ENCODE data around the gene CPA4.

The CPA4 gene

DNA sequence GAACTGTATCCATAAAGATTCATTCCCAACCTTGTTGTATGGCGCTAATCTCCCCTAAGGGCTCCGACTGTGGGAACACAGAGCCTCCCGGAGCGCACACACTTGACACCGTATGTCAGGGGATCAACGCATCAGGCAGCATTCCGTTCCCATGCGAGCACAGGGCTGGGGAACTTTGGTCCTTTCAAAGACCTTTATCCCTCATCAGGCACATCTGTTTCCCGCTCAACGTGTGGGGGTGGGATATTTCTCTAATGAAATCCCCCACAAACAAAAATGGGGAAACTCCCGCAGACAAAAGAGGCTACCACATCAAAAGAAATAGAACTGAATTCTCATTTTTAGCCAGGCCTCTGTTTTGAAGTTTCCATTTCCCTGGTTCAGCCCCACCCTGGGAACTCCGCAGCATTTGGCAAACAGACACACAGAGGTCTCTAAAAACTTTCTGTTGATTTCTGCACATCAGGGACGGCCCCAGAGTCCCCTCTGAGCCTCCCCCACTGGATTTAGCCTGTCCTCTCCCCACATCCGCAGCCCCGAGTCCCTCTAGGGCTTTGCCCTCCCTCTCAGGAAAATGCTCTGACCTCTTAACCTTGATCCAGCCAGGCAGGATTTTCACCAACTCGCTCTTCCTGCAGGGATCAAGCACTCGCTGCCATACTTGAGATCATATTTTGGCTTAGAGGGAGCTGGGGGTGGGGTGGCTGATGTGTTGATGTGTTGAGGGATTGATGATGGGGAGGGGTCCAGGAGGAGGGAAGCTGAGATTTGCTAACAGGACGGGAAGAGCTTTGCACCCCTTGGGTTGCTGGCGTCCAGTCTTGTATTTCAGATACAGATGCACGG is 58.2 kb downstream of the CPA4 start:
- no peak for TF ChIP-seq POLR2A (IDR thresholded peaks at IDR 0.05; ENCODE audit: low read depth, low read length)
- TF ChIP-seq POLR2AphosphoS5 (IDR thresholded peaks at IDR 0.05; ENCODE audit: low read depth, low read length), result no peak; the same call in 1 of the 2 replicates
- no peak for TF ChIP-seq TAF1 (IDR thresholded peaks at IDR 0.05; ENCODE audit: borderline replicate concordance, low read depth, low read length)
- FAIRE-seq (peak; percentile 46), DNase-seq (ENCODE audit: insufficient read length) (peak; percentile 54)

DNA sequence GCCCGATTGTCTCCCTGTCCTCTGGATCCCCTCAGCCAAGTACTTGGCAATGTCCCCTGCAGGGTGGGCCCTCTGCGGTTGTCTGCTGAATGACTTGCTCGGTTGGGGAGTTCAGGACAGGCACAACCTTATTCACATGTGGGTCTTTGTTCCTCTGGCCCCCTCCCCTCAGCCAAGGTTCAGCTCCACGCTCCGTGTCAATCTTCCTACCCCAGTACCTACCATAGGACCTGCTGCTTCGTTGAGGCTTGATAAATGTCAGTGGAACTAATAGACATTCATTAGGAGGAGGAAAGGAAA is 58.8 kb downstream of the CPA4 start:
- FAIRE-seq (peak; percentile 44), DNase-seq (ENCODE audit: insufficient read length) (no peak)
- TF ChIP-seq TAF1 (IDR thresholded peaks at IDR 0.05; ENCODE audit: borderline replicate concordance, low read depth, low read length) (no peak), POLR2AphosphoS5 (IDR thresholded peaks at IDR 0.05; ENCODE audit: low read depth, low read length) (no peak), POLR2A (IDR thresholded peaks at IDR 0.05; ENCODE audit: low read depth, low read length) (no peak)

DNA sequence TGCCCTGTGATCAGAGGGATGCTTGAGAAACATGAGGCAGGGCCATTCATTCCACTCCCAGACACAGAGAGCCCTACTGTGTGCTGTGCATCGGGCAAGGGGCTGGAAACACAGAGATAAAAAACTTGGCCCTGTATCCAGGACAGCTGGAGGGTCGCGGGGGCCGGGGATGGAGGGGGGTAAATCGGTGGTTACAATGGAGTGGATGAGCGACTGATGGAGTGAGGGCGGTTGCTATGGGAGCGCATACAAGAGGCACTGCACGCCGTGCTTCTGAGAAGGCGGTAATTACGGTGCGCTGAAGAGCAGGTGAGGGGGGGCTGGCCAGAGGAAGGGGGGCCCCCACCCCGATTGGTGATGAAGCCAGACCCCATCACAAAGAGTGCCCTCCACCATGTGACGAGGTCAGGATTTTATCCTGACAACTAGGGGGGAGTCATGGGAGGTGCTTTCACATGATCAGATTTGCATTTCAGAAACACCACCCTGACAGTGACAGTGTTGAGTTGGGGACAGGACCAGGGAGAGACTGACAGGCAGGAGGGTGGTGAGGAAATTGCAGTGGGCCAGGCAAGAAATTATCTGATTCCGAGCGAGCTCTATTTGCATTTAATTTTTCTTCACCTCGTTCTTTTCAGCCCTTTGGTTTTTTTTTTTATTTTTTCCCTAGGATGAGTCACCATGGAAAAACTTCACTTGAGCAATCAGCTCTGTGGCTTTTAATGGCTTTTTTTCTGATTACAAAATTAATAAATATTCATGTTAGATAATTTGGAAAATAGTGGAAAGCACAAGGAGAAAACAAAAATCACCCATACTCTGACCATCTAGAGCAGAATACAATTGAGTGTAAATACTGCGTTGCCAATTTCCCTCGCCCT is 59.5 kb downstream of the CPA4 start:
- no peak for DNase-seq (ENCODE audit: insufficient read length)
- TF ChIP-seq TAF1 (IDR thresholded peaks at IDR 0.05; ENCODE audit: borderline replicate concordance, low read depth, low read length) (no peak), POLR2AphosphoS5 (IDR thresholded peaks at IDR 0.05; ENCODE audit: low read depth, low read length) (no peak), POLR2A (IDR thresholded peaks at IDR 0.05; ENCODE audit: low read depth, low read length) (no peak)
- no peak for FAIRE-seq

DNA sequence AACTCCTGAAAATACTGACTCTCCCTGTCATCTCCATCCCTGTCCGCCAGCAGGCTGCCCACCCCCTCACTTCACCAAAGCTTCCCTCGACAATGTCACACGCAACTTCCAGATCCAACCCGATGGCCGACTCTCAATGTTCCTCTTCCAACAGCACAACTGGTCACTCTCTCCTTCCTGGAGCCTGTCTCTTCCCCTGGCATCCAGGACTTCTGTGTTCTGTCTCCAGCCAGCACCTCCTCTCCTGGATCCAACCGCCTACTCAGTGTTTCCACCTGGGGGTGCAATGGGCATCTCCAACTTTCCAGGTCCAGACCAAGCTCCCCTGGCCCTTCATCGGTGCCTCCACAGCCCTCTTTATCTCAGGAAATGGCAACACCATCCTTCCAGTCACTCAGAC is 60.2 kb downstream of the CPA4 start:
- no peak for TF ChIP-seq POLR2AphosphoS5 (IDR thresholded peaks at IDR 0.05; ENCODE audit: low read depth, low read length)
- TF ChIP-seq POLR2A (IDR thresholded peaks at IDR 0.05; ENCODE audit: low read depth, low read length), result no peak
- no peak for TF ChIP-seq TAF1 (IDR thresholded peaks at IDR 0.05; ENCODE audit: borderline replicate concordance, low read depth, low read length)
- DNase-seq (ENCODE audit: insufficient read length) (no peak), FAIRE-seq (no peak)

DNA sequence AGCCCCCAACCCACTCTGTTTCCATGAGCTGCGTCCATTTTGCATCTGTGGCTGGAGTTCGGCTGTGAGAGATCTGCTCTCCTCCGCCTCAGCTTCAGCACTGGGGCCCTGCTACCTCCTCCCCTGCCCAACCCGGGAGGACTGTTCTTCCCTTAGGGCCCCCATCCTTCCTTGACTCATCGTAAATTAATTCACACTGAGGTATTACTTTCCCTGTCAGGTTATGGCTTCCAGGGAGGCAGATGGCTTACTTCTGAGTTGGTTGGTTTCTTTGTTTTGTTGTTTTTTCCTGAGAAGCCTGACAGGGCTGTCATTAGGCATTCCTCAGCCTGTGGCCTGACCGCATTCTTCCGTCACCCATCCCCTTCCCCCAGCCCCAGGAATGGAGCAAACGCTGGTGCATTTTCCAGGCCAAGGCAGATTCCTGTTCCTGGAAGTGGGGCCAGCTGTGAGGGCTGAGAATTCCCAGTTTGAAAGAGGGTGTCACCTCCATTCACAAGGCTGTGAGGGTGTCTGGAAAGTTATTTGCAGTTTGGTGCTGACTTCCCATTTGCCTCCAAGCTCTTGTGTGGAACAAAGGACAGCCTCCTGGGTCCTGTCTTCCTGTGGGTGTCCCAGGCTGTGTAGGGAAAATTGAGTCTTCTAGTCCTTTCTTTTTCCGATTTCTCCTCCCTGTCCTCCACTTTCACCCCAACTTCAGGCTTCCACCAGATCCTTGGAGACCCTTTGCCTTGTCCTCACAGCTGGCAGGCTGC is 63.3 kb downstream of the CPA4 start:
- no peak for FAIRE-seq
- no peak for DNase-seq (ENCODE audit: insufficient read length)
- no peak for TF ChIP-seq POLR2A (IDR thresholded peaks at IDR 0.05; ENCODE audit: low read depth, low read length)
- TF ChIP-seq POLR2AphosphoS5 (IDR thresholded peaks at IDR 0.05; ENCODE audit: low read depth, low read length), result no peak
- no peak for TF ChIP-seq TAF1 (IDR thresholded peaks at IDR 0.05; ENCODE audit: borderline replicate concordance, low read depth, low read length)

DNA sequence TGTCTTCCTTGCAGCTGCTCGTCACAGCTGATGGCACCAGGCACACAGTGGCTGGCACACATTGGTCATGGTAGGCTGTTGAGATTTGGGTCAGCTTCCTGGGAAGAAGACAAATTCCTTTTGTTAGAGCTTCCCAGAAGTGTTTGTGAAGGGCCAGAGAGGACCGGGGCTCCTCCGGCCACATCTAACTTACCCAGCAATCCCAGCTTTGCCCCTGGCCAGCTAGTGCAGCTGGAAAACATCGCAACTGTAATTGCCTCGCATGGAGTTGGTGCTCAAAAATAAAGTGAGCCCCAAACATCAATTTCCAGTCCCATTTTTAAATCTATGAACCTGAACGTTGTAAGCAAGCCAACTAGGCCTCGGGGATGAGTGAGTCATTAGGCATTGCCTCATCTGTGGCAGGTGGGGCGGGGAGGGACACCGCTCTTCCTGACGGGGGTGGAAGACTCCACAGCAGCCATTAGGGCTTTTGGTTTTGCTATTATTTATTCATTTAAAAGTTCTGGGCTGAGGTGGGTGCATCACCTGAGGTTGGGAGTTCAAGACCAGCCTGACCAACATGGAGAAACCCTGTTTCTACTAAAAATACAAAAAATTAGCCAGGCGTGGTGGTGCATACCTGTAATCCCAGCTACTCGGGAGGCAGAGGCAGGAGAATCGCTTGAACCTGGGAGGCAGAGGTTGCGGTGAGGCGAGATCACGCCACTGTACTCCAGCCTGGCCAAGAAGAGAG is 64.1 kb downstream of the CPA4 start:
- FAIRE-seq, result no peak
- TF ChIP-seq POLR2AphosphoS5 (IDR thresholded peaks at IDR 0.05; ENCODE audit: low read depth, low read length), result no peak
- TF ChIP-seq TAF1 (IDR thresholded peaks at IDR 0.05; ENCODE audit: borderline replicate concordance, low read depth, low read length), result no peak
- TF ChIP-seq POLR2A (IDR thresholded peaks at IDR 0.05; ENCODE audit: low read depth, low read length), result no peak
- no peak for DNase-seq (ENCODE audit: insufficient read length)

DNA sequence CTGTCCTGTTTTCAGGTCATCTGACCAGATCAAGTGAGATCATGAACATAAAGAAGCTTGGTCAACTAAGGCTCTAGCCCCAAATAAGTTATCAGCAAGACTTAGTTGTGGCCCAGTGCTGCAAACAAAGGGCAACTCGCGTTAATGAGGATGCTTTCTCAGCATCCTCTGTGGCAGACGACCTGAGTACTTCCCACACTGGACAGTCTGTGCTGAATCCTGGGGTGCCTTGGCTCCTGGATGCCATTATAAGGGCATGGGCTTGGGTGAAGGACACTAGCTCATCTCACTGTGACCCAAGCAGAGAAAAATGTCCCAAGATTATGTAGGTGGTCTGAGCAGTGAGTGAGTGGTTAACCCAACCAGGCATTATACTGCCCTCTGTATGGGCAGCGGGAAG is 65.5 kb downstream of the CPA4 start:
- no peak for TF ChIP-seq POLR2AphosphoS5 (IDR thresholded peaks at IDR 0.05; ENCODE audit: low read depth, low read length)
- TF ChIP-seq POLR2A (IDR thresholded peaks at IDR 0.05; ENCODE audit: low read depth, low read length), result no peak
- TF ChIP-seq TAF1 (IDR thresholded peaks at IDR 0.05; ENCODE audit: borderline replicate concordance, low read depth, low read length), result no peak
- DNase-seq (ENCODE audit: insufficient read length), result no peak
- no peak for FAIRE-seq

DNA sequence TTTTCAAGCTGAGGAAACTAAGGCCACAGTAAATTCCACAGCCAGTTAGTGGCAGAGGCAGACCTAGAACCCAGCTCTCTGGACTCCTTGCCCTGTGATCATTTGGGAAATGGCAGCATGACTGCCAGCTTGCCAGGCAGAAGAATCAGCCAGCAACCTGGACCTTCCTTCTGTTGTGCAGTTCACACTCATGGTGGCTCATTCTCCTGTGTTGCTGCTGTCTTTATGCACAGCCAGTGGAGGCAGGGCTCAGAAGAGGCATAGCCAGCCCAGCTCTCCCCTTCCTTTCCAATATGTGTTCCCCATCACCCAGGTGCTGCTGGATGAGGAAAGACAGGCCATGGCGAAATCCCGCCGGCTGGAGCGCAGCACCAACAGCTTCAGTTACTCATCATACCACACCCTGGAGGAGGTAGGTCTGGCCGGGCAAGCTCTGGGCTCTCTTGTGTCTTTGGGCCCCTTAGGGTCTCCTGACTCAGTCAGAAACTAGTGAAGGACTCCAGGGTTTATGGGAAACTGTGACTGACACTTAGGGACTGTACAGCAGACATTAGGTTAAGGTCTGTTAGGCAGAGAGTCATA is 66.4 kb downstream of the CPA4 start:
- DNase-seq (ENCODE audit: insufficient read length) (no peak), FAIRE-seq (no peak)
- no peak for TF ChIP-seq POLR2A (IDR thresholded peaks at IDR 0.05; ENCODE audit: low read depth, low read length)
- no peak for TF ChIP-seq TAF1 (IDR thresholded peaks at IDR 0.05; ENCODE audit: borderline replicate concordance, low read depth, low read length)
- TF ChIP-seq POLR2AphosphoS5 (IDR thresholded peaks at IDR 0.05; ENCODE audit: low read depth, low read length), result no peak

DNA sequence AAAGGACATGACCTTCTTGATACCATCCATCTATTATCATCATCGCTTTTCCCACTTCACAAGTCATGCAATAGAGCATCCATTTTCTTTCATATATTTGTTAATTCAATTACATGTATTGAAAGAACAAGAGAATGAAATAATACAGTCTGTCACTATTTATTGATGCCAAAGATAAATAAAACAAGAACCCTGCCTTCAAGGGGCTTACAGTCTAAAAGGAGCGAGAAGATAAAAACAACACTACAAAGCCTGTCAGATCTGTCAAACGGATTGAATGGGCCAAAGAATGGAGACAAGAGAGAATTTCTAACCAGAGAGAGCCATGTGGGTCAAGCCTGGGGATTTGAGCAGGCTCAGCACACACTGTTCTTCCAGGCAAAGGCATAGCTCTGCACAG is 67.6 kb downstream of the CPA4 start:
- DNase-seq (ENCODE audit: insufficient read length), result no peak
- TF ChIP-seq POLR2AphosphoS5 (IDR thresholded peaks at IDR 0.05; ENCODE audit: low read depth, low read length) (no peak), TAF1 (IDR thresholded peaks at IDR 0.05; ENCODE audit: borderline replicate concordance, low read depth, low read length) (no peak), POLR2A (IDR thresholded peaks at IDR 0.05; ENCODE audit: low read depth, low read length) (no peak)
- no peak for FAIRE-seq

DNA sequence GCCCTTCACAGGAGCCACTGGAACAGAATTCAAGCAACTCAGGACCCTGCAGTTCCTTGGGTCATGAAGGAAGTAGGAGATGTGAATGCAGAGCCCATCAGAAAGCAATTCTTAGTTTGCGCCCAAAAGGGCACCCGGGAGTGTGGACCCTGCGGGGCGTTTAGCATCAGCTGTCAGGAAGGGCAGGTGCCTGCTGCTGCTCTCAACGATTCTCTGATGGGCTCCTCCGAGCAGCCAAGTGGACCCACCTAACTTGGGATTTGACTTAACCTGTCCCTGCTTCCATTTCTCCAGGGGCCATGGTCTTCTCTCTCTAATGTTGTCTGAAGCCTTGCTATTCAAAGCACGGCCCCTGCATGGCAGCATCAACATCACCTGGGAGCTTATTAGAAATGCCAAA is 68.7 kb downstream of the CPA4 start:
- FAIRE-seq (no peak), DNase-seq (ENCODE audit: insufficient read length) (no peak)
- TF ChIP-seq TAF1 (IDR thresholded peaks at IDR 0.05; ENCODE audit: borderline replicate concordance, low read depth, low read length) (no peak), POLR2AphosphoS5 (IDR thresholded peaks at IDR 0.05; ENCODE audit: low read depth, low read length) (no peak), POLR2A (IDR thresholded peaks at IDR 0.05; ENCODE audit: low read depth, low read length) (no peak)

Data from GM12892 (cell line).